ENCODE results near the gene ZCCHC14. TPM values are rescaled to one million over a fixed set of nuclear protein-coding genes. Genes with fewer than 3 reads are reported as not detected.

The ZCCHC14 gene
- total RNA-seq, 1 donor from 2014 or later, result 44.8 TPM

- Mint-ChIP-seq H3K27ac (ENCODE audit: unreplicated experiment) (no peak overlapping the region), H3K9me3 (ENCODE audit: unreplicated experiment) (no peaks in the 10 kb centered on the region), H3K4me1 (ENCODE audit: unreplicated experiment) (peaks cover 4% of the 10 kb centered on the region), H3K4me3 (ENCODE audit: unreplicated experiment) (no peak overlapping the region), H3K27me3 (ENCODE audit: unreplicated experiment) (no peaks in the 10 kb centered on the region), H3K36me3 (ENCODE audit: unreplicated experiment) (peaks cover 54% of the 10 kb centered on the region)
- TF ChIP-seq, protein P1, sequence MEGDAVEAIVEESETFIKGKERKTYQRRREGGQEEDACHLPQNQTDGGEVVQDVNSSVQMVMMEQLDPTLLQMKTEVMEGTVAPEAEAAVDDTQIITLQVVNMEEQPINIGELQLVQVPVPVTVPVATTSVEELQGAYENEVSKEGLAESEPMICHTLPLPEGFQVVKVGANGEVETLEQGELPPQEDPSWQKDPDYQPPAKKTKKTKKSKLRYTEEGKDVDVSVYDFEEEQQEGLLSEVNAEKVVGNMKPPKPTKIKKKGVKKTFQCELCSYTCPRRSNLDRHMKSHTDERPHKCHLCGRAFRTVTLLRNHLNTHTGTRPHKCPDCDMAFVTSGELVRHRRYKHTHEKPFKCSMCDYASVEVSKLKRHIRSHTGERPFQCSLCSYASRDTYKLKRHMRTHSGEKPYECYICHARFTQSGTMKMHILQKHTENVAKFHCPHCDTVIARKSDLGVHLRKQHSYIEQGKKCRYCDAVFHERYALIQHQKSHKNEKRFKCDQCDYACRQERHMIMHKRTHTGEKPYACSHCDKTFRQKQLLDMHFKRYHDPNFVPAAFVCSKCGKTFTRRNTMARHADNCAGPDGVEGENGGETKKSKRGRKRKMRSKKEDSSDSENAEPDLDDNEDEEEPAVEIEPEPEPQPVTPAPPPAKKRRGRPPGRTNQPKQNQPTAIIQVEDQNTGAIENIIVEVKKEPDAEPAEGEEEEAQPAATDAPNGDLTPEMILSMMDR (IDR thresholded peaks at IDR 0.05), result no peak
- no peak for DNase-seq (ENCODE audit: extremely low spot score, unreplicated experiment)
These were observed 82.3 kb downstream of the ZCCHC14 start for GRCh38 chr16:87410530-87410929.

DNA sequence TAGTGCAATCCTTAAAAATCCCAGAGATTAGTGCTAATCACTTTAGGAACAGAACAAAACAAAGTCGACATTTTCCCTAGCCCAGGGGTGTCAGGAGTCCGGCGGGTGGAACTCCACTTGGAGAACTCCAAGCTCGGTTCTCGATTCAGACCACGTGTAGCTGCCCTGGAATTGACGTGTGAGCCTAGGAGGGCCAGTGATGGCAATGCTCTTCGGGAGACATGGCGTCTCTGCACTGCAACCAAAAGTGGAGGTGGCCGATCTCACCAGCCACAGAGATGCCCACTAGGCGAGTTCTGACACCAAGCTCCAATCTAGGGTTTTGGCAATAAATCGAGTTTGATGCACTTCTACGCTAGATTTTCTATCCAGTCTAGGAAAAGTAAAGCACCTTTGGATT, 83.0 kb downstream of the ZCCHC14 start:
- Mint-ChIP-seq H3K4me3 (ENCODE audit: unreplicated experiment) (no peak overlapping the region), H3K9me3 (ENCODE audit: unreplicated experiment) (no peaks in the 10 kb centered on the region), H3K36me3 (ENCODE audit: unreplicated experiment) (peaks cover 53% of the 10 kb centered on the region), H3K4me1 (ENCODE audit: unreplicated experiment) (peaks cover 4% of the 10 kb centered on the region), H3K27ac (ENCODE audit: unreplicated experiment) (no peak overlapping the region), H3K27me3 (ENCODE audit: unreplicated experiment) (no peaks in the 10 kb centered on the region)
- no peak for DNase-seq (ENCODE audit: extremely low spot score, unreplicated experiment)
- TF ChIP-seq, protein P1 (IDR thresholded peaks at IDR 0.05), result no peak

DNA sequence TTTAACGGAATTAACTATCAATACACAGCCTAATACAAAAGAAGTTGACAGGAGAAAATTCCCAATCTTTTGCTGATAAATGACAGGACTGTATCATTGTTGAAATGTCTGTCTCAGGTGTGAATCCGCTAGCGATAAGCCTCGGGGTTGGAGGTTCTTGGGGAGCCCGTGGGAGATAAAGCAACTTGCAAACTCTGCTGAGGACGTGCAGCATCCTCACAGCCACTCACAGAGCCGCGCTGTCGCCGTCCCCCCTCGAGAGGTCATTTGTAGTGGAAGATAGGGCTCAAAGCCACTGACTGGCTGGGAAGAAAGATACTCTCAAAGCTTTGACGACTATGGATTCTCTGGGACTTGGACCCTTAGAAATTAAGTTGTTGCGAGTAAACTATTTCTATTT, 83.7 kb downstream of the ZCCHC14 start:
- Mint-ChIP-seq H3K36me3 (ENCODE audit: unreplicated experiment) (peaks cover 58% of the 10 kb centered on the region), H3K9me3 (ENCODE audit: unreplicated experiment) (no peaks in the 10 kb centered on the region), H3K4me3 (ENCODE audit: unreplicated experiment) (no peak overlapping the region), H3K4me1 (ENCODE audit: unreplicated experiment) (peaks cover 4% of the 10 kb centered on the region), H3K27ac (ENCODE audit: unreplicated experiment) (no peak overlapping the region), H3K27me3 (ENCODE audit: unreplicated experiment) (no peaks in the 10 kb centered on the region)
- no peak for DNase-seq (ENCODE audit: extremely low spot score, unreplicated experiment)
- TF ChIP-seq, protein P1 (IDR thresholded peaks at IDR 0.05), result no peak

DNA sequence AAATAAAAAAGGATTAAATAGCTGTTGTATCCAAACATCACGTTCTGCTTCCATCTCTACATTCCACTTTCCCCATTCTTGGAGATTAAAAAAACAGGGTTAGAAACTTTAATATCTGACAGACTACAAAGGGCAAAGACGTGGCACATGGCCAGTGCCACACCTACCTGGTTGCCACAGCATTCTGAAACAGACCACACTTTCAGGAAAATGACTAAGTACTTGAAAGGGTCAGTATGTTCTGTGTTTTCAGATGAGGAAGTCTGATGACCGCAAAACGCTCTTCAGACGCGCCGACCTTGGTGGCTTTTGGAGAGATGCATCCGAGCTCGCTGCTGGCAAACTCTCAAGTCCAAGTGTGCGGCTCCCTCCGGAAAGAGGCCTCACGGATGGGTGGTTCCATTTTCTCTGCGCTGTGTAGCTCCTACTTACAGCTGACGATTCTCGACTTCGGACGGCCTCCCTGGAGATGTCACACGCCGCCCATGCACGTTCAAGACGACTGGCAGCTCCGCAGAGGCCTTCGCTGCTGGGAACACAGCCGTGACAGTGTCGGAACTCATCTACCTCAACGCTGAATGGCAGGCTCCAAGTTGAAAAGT, 85.2 kb downstream of the ZCCHC14 start:
- Mint-ChIP-seq H3K27me3 (ENCODE audit: unreplicated experiment) (no peaks in the 10 kb centered on the region), H3K27ac (ENCODE audit: unreplicated experiment) (no peak overlapping the region), H3K4me3 (ENCODE audit: unreplicated experiment) (no peak overlapping the region), H3K4me1 (ENCODE audit: unreplicated experiment) (peaks cover 4% of the 10 kb centered on the region), H3K9me3 (ENCODE audit: unreplicated experiment) (no peaks in the 10 kb centered on the region), H3K36me3 (ENCODE audit: unreplicated experiment) (peaks cover 55% of the 10 kb centered on the region)
- TF ChIP-seq, protein P1 (IDR thresholded peaks at IDR 0.05), result no peak
- no peak for DNase-seq (ENCODE audit: extremely low spot score, unreplicated experiment)

- peaks cover 52% of the 10 kb centered on the region for H3K36me3 Mint-ChIP-seq (ENCODE audit: unreplicated experiment)
- H3K27ac Mint-ChIP-seq (ENCODE audit: unreplicated experiment), result no peak overlapping the region
- H3K9me3 Mint-ChIP-seq (ENCODE audit: unreplicated experiment), result no peaks in the 10 kb centered on the region
These were observed 86.2 kb downstream of the ZCCHC14 start for GRCh38 chr16:87406495-87407088.

More at GRCh38 chr16:87406495-87407088, 86.2 kb downstream of the ZCCHC14 start:
- TF ChIP-seq, protein P1 (IDR thresholded peaks at IDR 0.05), result no peak
- DNase-seq (ENCODE audit: extremely low spot score, unreplicated experiment), result no peak
- H3K4me3 Mint-ChIP-seq (ENCODE audit: unreplicated experiment), result no peak overlapping the region
- no peaks in the 10 kb centered on the region for H3K27me3 Mint-ChIP-seq (ENCODE audit: unreplicated experiment)
- peaks cover 4% of the 10 kb centered on the region for H3K4me1 Mint-ChIP-seq (ENCODE audit: unreplicated experiment)

Measured in osteocyte (in vitro differentiated cells).